ENCODE data around the gene C4orf51. TPM values are rescaled to one million over a fixed set of nuclear protein-coding genes. Genes with fewer than 3 reads are reported as not detected.

The C4orf51 gene
- total and polyA plus RNA-seq, 2 of the 8 experiments (the other 6 are each of a cell fraction or from before 2014, with no cell fraction given), result 0.54 TPM; not detected in 1

DNA sequence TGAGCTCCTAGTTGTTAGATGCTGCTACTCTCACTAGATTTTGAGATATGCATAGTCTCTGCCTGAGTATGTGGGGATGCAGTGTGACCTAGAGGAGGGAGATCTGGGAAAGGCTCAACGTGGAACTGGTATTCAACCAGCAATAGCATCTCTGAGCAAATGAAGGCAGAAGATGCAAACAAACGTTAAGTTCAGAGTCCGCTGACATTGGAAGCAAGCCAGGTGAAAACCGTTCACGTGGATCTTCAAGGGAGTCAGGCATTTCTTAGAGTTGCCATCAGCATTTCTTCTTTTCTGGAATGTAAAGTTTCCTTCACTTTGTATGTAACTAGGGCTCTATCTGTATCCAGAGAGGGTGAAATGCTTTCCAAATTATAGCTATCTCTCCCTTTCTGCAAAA lies 59.9 kb downstream of the C4orf51 start:
- no peak overlapping the region for H4K91ac ChIP-seq (replicated peaks; ENCODE audit: insufficient read length, low read length)
- no peak overlapping the region for H2BK20ac ChIP-seq (ENCODE audit: low read length)
- H3K23me2 ChIP-seq (ENCODE audit: low read depth, low read length), result peaks cover 2% of the 10 kb centered on the region; the same call in 1 of the 2 replicates
- no peaks in the 10 kb centered on the region for H4K20me1 ChIP-seq (replicated peaks in 1 of 2; ENCODE audit: control insufficient read depth in 1 of 2, insufficient read depth in 2 of 2, low read length in 2 of 2)
- H2BK120ac ChIP-seq (replicated peaks; ENCODE audit: low read depth, low read length), result no peak overlapping the region
- TF ChIP-seq KDM4A (IDR thresholded peaks at IDR 0.05; ENCODE audit: low read depth, low read length, severe bottlenecking) (no peak), RAD21 (IDR thresholded peaks at IDR 0.05 in 1 of 2, conservative IDR thresholded peaks at IDR 0.05 in 1 of 2; ENCODE audit: low read depth in 2 of 2, low read length in 2 of 2) (no peak), CEBPB (IDR thresholded peaks at IDR 0.05; ENCODE audit: low read depth, low read length) (no peak), TAF1 (IDR thresholded peaks at IDR 0.05; ENCODE audit: low read depth, low read length) (no peak)
- no peak overlapping the region for H2BK15ac ChIP-seq (ENCODE audit: low read length)
- no peak overlapping the region for H3K4me3 ChIP-seq (ENCODE audit: extremely low read depth in 1 of 4, insufficient read depth in 2 of 4, low read depth in 3 of 4, low read length in 4 of 4)
- no peak overlapping the region for H4K5ac ChIP-seq (ENCODE audit: insufficient read length, low read depth, low read length)
- no peak overlapping the region for H3K56ac ChIP-seq (replicated peaks; ENCODE audit: insufficient read length, low read depth, low read length)
- POLR2A ChIA-PET (ENCODE audit: partially characterized antibody), result no interaction called here
- DNase-seq (ENCODE audit: low read depth in 1 of 2, low spot score in 2 of 2) (no peak), FAIRE-seq (no peak)
- H3K18ac ChIP-seq (ENCODE audit: extremely low read depth, low read length), result no peak overlapping the region
- H3K79me2 ChIP-seq (ENCODE audit: control insufficient read depth in 1 of 2, insufficient read depth in 2 of 2, low read length in 2 of 2), result no peaks in the 10 kb centered on the region
- no peak overlapping the region for H3K4me2 ChIP-seq (ENCODE audit: insufficient read depth in 1 of 2, low read depth in 2 of 2, low read length in 2 of 2)
- peaks cover 0 to 6% (median 3%) of the 10 kb centered on the region in 4 experiments; a peak in 5 of 7 replicates for H3K4me1 ChIP-seq (replicated peaks in 1 of 4; ENCODE audit: control insufficient read depth in 3 of 4, insufficient read depth in 4 of 4, low read length in 3 of 4)
- no peaks in the 10 kb centered on the region; a peak in 1 of 7 replicates for H3K27me3 ChIP-seq (replicated peaks in 1 of 4; ENCODE audit: control insufficient read depth in 3 of 4, extremely low read depth in 1 of 4, insufficient read depth in 3 of 4, low read length in 3 of 4)
- no peak overlapping the region for H3K23ac ChIP-seq (ENCODE audit: insufficient read length)
- no peak overlapping the region for H3K9ac ChIP-seq (replicated peaks in 1 of 4; ENCODE audit: extremely low read depth in 1 of 4, low read depth in 3 of 4, low read length in 3 of 4)
- H3K9me3 ChIP-seq (ENCODE audit: insufficient read depth in 2 of 2, low read depth in 1 of 2, low read length in 1 of 2), result no peaks in the 10 kb centered on the region
- H3K14ac ChIP-seq (ENCODE audit: insufficient read length), result no peak overlapping the region
- 83% methylated on average over 5 of the region's 5 CpGs; no CpG with 5 or more reads in 1 of the 2 experiments for WGBS, 2 experiments (ENCODE audit: extremely low coverage in 1 of 2, insufficient coverage in 1 of 2, insufficient read length in 1 of 2, insufficient replicate concordance in 2 of 2, low coverage in 1 of 2, low lambda C conversion rate in 2 of 2, missing lambda C conversion rate in 1 of 2)
- H3K79me1 ChIP-seq (ENCODE audit: low read depth, low read length), result no peaks in the 10 kb centered on the region
- CTCF ChIA-PET (ENCODE audit: partially characterized antibody), result interaction anchor here (1.3 kb wide), 1 partner anchor 149 kb away, joined by 3 read pairs; no protein-coding TSS in a partner anchor
- H3K4ac ChIP-seq (replicated peaks; ENCODE audit: insufficient read length, low read depth, low read length), result no peak overlapping the region
- no peak overlapping the region for H2BK5ac ChIP-seq (ENCODE audit: low read depth, low read length)
- H4K8ac ChIP-seq (ENCODE audit: extremely low read depth, insufficient read depth, low read length), result no peak overlapping the region
- H3K27ac ChIP-seq (ENCODE audit: low read depth, low read length), result no peak overlapping the region
- H2BK12ac ChIP-seq (ENCODE audit: low read depth, low read length), result no peak overlapping the region
- H2AFZ ChIP-seq (ENCODE audit: low read length), result no peak overlapping the region
- no peaks in the 10 kb centered on the region for H3K36me3 ChIP-seq (ENCODE audit: control insufficient read depth in 2 of 4, insufficient read depth in 4 of 4, low read length in 3 of 4)
- no peak overlapping the region for H2AK5ac ChIP-seq (ENCODE audit: low read depth, low read length)

Measured in H1 (cell line).